T-helper 2 cell treated with Interferon-gamma antibody and Interleukin-4, amounts not matched to agents 100 ng/mL and 5 ng/mL, for 36 hours (primary cell): ENCODE results near the gene RAB40B. TPM values are rescaled to one million over a fixed set of nuclear protein-coding genes. Genes with fewer than 3 reads are reported as not detected.

Source experiments
- intact Hi-C: fragments of 100-400 bp; cut with micrococcal nuclease; formaldehyde crosslinking; loops from one replicate; pipeline ENCODE4 v1.15.1; 2023
- total RNA-seq: library from RNA; stranded (reverse); gene quantifications from 2 replicates; pipeline ENCODE4 v1.2.3, GENCODE V29; 2022

The RAB40B gene
- total RNA-seq, 1 donor from 2014 or later, result 1.1 TPM

GRCh38 chr17:82716203-82717010 lies 17.9 kb upstream of the RAB40B start, which contains the start of gene FN3KRP:
TSS of gene FN3KRP (plus strand) at chr17:82716706. CDS start at chr17:82716756, 50 bp downstream.
- intact Hi-C loops, result loop anchor here (1.0 to 2.0 kb wide), 4 partner anchors 18 to 197 kb away; partner anchors contain the start of genes FOXK2, RAB40B, TBCD and WDR45B

- intact Hi-C loops, result no loop called here
These were observed 14.7 kb upstream of the RAB40B start for GRCh38 chr17:82713071-82713723.

- intact Hi-C loops, result no loop called here
These were observed 12.2 kb upstream of the RAB40B start for GRCh38 chr17:82710499-82711232.

GRCh38 chr17:82709676-82710498 lies 11.4 kb upstream of the RAB40B start:
- intact Hi-C loops, result no loop called here

- intact Hi-C loops, result no loop called here
These were observed 10.7 kb upstream of the RAB40B start for GRCh38 chr17:82709024-82709675.

GRCh38 chr17:82705756-82706155 lies 7.3 kb upstream of the RAB40B start:
- intact Hi-C loops, result no loop called here

- intact Hi-C loops, result no loop called here
These were observed 6.4 kb upstream of the RAB40B start for GRCh38 chr17:82704886-82705285.

GRCh38 chr17:82703935-82704865 lies 5.7 kb upstream of the RAB40B start:
- intact Hi-C loops, result no loop called here

GRCh38 chr17:82703036-82703745 lies 4.7 kb upstream of the RAB40B start:
- intact Hi-C loops, result no loop called here

GRCh38 chr17:82702231-82702927 lies 3.9 kb upstream of the RAB40B start:
- intact Hi-C loops, result no loop called here

GRCh38 chr17:82699551-82699950 lies 1.1 kb upstream of the RAB40B start:
- intact Hi-C loops, result loop anchor here (5.0 kb wide), 1 partner anchor 53 kb away; the partner anchor contains the start of gene TBCD

- intact Hi-C loops, result loop anchor here (1.0 to 5.0 kb wide), 2 partner anchors 17 to 53 kb away; partner anchors contain the start of genes FN3KRP and TBCD
These were observed 510 bp upstream of the RAB40B start for GRCh38 chr17:82698974-82699442.

- intact Hi-C loops, result loop anchor here (1.0 to 5.0 kb wide), 2 partner anchors 19 to 55 kb away; partner anchors contain the start of genes FN3KRP and TBCD
These were observed 762 bp downstream of the RAB40B start for GRCh38 chr17:82697808-82698064.

GRCh38 chr17:82696916-82697807 lies 1.3 kb downstream of the RAB40B start:
- intact Hi-C loops, result loop anchor here (5.0 kb wide), 1 partner anchor 55 kb away; the partner anchor contains the start of gene TBCD

- intact Hi-C loops, result loop anchor here (5.0 kb wide), 1 partner anchor 56 kb away; the partner anchor contains the start of gene TBCD
These were observed 2.2 kb downstream of the RAB40B start for GRCh38 chr17:82696259-82696658.

GRCh38 chr17:82694647-82695046 lies 3.9 kb downstream of the RAB40B start:
- intact Hi-C loops, result loop anchor here (5.0 kb wide), 1 partner anchor 58 kb away; the partner anchor contains the start of gene TBCD
